Measurements from ENCODE around the gene GP1BA.

GP1BA gene

DNA sequence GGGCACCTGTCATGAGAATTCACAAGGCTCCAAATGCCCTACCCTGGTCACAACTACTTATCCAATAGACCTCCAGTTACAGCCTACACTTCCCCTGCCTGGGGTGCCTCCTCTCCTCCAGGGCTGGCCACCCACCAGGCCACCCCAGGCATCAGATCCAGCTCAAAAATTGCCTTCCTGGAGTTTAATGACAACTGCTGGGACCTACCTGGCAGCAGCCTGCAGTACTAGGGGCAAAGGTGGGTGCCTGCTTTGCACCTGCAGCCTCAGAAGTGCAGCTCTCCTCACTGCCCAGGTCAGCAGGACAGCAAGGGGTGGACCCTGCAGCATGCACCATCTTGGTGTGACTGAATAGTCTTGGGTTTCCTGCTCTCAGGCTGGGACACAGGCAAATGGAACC lies 3.6 kb downstream of the GP1BA start:
- no peaks in the 10 kb centered on the region for H3K27me3 ChIP-seq (ENCODE audit: insufficient read depth, low read depth)
- TF ChIP-seq, protein P1, sequence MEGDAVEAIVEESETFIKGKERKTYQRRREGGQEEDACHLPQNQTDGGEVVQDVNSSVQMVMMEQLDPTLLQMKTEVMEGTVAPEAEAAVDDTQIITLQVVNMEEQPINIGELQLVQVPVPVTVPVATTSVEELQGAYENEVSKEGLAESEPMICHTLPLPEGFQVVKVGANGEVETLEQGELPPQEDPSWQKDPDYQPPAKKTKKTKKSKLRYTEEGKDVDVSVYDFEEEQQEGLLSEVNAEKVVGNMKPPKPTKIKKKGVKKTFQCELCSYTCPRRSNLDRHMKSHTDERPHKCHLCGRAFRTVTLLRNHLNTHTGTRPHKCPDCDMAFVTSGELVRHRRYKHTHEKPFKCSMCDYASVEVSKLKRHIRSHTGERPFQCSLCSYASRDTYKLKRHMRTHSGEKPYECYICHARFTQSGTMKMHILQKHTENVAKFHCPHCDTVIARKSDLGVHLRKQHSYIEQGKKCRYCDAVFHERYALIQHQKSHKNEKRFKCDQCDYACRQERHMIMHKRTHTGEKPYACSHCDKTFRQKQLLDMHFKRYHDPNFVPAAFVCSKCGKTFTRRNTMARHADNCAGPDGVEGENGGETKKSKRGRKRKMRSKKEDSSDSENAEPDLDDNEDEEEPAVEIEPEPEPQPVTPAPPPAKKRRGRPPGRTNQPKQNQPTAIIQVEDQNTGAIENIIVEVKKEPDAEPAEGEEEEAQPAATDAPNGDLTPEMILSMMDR (conservative IDR thresholded peaks at IDR 0.05; ENCODE audit: low read depth, low read length), result no peak
- no peaks in the 10 kb centered on the region for H3K4me1 ChIP-seq (ENCODE audit: low read depth, poor library complexity, severe bottlenecking)
- H3K4me3 ChIP-seq (IDR thresholded peaks at IDR 0.05; ENCODE audit: insufficient read depth, low read depth, low read length), result no peak overlapping the region
- H3K36me3 ChIP-seq (ENCODE audit: insufficient read depth), result no peaks in the 10 kb centered on the region
- H3K4me2 ChIP-seq, result no peak overlapping the region
- no peaks in the 10 kb centered on the region for H3K79me2 ChIP-seq (ENCODE audit: insufficient read depth, low read depth)
- no peak overlapping the region for H3K9ac ChIP-seq
- no peak overlapping the region for H2AFZ ChIP-seq (ENCODE audit: low read depth)
- no peak overlapping the region for H3K27ac ChIP-seq
- H4K20me1 ChIP-seq (ENCODE audit: insufficient read depth), result no peaks in the 10 kb centered on the region

GRCh38 chr17:4936436-4936835 lies 4.4 kb downstream of the GP1BA start:
- Histone ChIP-seq H3K4me3 (IDR thresholded peaks at IDR 0.05; ENCODE audit: insufficient read depth, low read depth, low read length) (no peak overlapping the region), H3K27ac (no peak overlapping the region), H3K4me2 (no peak overlapping the region), H3K9ac (no peak overlapping the region), H3K79me2 (ENCODE audit: insufficient read depth, low read depth) (no peaks in the 10 kb centered on the region), H3K36me3 (ENCODE audit: insufficient read depth) (no peaks in the 10 kb centered on the region), H3K27me3 (ENCODE audit: insufficient read depth, low read depth) (no peaks in the 10 kb centered on the region), H4K20me1 (ENCODE audit: insufficient read depth) (no peaks in the 10 kb centered on the region), H3K4me1 (ENCODE audit: low read depth, poor library complexity, severe bottlenecking) (no peaks in the 10 kb centered on the region), H2AFZ (ENCODE audit: low read depth) (no peak overlapping the region)
- TF ChIP-seq, protein P1 (conservative IDR thresholded peaks at IDR 0.05; ENCODE audit: low read depth, low read length), result no peak

- Histone ChIP-seq H3K79me2 (ENCODE audit: insufficient read depth, low read depth) (no peaks in the 10 kb centered on the region), H3K9ac (no peak overlapping the region), H4K20me1 (ENCODE audit: insufficient read depth) (no peaks in the 10 kb centered on the region), H3K4me2 (no peak overlapping the region), H3K27ac (no peak overlapping the region), H3K36me3 (ENCODE audit: insufficient read depth) (no peaks in the 10 kb centered on the region), H3K4me3 (IDR thresholded peaks at IDR 0.05; ENCODE audit: insufficient read depth, low read depth, low read length) (no peak overlapping the region), H2AFZ (ENCODE audit: low read depth) (no peak overlapping the region), H3K4me1 (ENCODE audit: low read depth, poor library complexity, severe bottlenecking) (no peaks in the 10 kb centered on the region), H3K27me3 (ENCODE audit: insufficient read depth, low read depth) (no peaks in the 10 kb centered on the region)
- TF ChIP-seq, protein P1 (conservative IDR thresholded peaks at IDR 0.05; ENCODE audit: low read depth, low read length), result no peak
Observed at GRCh38 chr17:4937553-4937952, 5.5 kb downstream of the GP1BA start.

DNA sequence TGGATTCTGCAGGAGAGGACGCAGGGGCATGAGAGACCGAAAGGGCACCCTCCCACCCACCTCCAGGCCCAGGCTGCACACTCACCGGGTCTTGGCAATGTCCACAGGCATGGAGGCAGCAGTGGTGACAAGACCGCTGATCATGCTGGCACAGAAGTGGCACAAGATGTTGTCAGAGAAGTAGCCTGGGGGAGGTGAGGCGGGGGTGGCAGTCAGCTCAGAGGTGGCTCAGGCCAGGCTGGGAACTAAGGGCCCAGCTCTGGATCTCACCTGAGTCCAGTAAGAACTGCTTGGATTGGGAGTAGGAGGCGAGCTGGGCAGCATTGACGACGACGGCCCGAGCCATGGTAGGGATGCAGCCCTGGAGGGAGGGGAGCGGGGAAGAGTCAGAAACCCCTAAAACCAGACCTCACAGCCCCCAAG lies 6.0 kb downstream of the GP1BA start:
- H3K4me2 ChIP-seq, result no peak overlapping the region

More for the DNA sequence above, 6.0 kb downstream of the GP1BA start:
- TF ChIP-seq, protein P1 (conservative IDR thresholded peaks at IDR 0.05; ENCODE audit: low read depth, low read length), result no peak
- Histone ChIP-seq H2AFZ (ENCODE audit: low read depth) (no peak overlapping the region), H3K9ac (no peak overlapping the region), H3K27me3 (ENCODE audit: insufficient read depth, low read depth) (no peaks in the 10 kb centered on the region), H3K4me1 (ENCODE audit: low read depth, poor library complexity, severe bottlenecking) (no peaks in the 10 kb centered on the region), H3K79me2 (ENCODE audit: insufficient read depth, low read depth) (no peaks in the 10 kb centered on the region), H4K20me1 (ENCODE audit: insufficient read depth) (no peaks in the 10 kb centered on the region), H3K27ac (no peak overlapping the region), H3K4me3 (IDR thresholded peaks at IDR 0.05; ENCODE audit: insufficient read depth, low read depth, low read length) (no peak overlapping the region), H3K36me3 (ENCODE audit: insufficient read depth) (no peaks in the 10 kb centered on the region)

Measured in KMS-11 (cell line).